ENCODE results near the gene SHANK1. TPM values are rescaled to one million over a fixed set of nuclear protein-coding genes. Genes with fewer than 3 reads are reported as not detected.

SHANK1 gene
- total RNA-seq, 6 donors from 2014 or later = 0.40 to 0.54 TPM; not detected in 4

DNA sequence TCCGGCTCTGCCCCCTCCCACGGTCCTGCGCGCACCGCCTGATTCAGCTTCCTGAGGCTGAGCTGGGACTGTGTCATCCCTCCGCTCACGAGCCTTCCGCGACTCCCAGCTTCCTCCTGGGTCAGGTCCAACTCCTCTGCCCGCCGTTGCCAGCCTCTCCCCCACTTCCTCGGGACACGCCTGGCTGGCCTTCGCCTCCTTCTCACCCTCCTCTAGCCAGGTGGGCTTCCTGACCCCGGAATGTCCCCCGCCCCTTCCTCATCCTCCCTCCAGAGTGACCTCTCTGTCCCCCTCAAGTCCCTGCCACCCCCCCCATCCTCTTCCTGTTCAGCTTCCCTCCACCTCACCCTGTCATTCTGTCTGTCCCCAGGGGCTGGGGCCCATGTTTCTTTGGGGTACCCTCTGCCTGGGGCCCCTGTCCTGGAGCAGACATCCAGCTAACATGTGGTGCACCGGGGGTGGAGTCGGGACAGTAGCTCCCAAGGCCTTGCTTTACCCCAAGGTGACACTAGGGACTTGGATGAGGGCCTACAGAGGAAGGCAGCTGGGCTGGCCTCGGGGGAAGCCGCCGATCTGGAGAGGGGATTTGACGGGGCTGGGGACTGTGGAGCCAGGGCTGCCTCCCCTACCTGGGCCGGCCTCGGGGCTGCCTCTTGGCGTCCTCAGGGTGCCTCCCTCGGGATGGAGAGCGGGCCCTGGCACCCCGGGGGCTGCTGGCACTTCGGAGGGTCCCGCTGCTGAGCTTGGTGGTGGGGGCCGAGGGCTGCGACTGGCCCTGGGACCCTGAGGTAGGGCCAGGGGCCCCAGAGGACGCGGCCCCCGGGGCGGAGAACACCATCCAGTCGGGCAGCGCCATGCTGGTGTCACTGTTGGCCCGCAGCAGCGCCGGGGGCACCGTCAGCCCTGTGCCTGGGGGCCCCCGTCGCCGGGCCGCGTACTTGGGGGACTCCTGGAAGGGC, 16.5 kb downstream of the SHANK1 start:
- TF ChIP-seq EP300 (IDR thresholded peaks at IDR 0.05) = no peak
- peaks cover 0 to 12% (median 4%) of the 10 kb centered on the region in 4 donors for H3K27me3 ChIP-seq
- no peak for ATAC-seq (ENCODE audit: low FRiP score in 2 of 2)
- 61 to 68% methylated on average over 29 to 34 of the region's 47 CpGs for WGBS, 2 donors
- H3K4me3 ChIP-seq = no peak overlapping the region
- no peaks in the 10 kb centered on the region for H3K4me1 ChIP-seq
- no peaks in the 10 kb centered on the region for H3K9me3 ChIP-seq
- peak in 1 of 2 donors; percentile 69 for DNase-seq
- no peak overlapping the region for H3K27ac ChIP-seq
- no peaks in the 10 kb centered on the region for H3K36me3 ChIP-seq

DNA sequence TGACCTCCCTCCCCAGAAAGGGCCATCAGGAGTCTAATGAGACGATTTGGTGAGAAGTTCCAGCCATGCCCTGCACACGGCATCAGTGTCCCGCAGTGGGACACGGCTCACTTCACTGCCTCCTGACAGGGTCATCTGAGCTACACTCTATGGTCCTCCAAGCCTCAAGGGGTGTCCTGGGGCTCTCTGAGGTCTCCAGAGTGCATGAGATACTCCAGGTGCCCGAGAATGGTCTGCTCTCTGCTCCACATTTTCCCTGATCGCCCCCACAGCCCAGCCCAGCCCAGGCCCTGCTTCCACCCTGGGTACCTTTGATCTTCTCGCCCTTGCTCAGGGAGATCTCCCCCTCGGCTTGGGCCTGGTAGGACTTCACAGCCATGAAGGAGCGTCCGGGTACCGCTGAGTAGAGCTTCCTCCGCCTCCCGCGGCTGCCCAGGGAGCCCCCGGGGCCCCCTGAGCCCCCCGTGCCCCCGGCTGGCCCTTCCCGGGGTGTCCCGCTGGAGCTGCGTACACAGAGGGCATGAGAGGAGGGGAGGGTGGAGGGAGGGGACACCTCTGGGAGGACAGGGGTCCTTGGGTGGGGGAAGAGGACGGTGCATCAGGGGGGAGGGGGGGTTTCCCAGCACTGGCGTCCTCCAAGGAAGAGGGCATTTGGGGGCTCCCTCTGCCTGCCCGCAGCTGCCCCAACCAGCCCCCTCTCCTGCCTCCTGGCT, 17.3 kb downstream of the SHANK1 start:
- 58 to 77% methylated on average over 6 to 16 of the region's 23 CpGs for WGBS, 2 donors
- H3K9me3 ChIP-seq = no peaks in the 10 kb centered on the region

DNA sequence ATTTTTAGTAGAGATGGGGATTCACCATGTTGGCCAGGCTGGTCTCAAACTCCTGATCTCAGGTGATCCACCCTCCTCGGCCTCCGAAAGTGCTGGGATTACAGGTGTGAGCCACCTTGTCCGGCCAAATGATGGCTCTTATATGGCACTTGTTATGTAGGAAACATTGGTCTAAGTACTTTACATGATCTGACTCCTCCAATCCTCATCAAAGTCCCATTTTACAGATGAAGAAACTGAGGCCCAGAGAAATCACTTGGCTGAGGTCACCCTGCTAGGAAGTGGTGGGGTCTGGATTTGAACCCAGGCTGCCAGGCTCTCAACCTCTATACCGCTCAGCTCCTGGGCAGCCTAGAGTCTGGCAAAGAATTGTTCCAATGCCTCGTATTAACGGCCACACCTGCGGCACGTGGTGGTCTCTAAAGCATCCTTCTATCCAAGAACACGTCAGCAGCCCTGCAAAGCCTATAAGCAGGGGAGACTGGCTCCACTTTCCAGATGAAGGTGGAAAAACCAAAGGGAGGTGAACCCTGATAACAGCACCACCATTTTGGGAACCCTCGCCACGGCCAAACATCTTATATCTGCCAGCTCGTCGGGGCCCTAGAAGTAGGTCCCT, 18.1 kb downstream of the SHANK1 start:
- H3K27me3 ChIP-seq = peaks cover 0 to 12% (median 4%) of the 10 kb centered on the region in 4 donors
- H3K27ac ChIP-seq = no peak overlapping the region
- TF ChIP-seq, protein P1, sequence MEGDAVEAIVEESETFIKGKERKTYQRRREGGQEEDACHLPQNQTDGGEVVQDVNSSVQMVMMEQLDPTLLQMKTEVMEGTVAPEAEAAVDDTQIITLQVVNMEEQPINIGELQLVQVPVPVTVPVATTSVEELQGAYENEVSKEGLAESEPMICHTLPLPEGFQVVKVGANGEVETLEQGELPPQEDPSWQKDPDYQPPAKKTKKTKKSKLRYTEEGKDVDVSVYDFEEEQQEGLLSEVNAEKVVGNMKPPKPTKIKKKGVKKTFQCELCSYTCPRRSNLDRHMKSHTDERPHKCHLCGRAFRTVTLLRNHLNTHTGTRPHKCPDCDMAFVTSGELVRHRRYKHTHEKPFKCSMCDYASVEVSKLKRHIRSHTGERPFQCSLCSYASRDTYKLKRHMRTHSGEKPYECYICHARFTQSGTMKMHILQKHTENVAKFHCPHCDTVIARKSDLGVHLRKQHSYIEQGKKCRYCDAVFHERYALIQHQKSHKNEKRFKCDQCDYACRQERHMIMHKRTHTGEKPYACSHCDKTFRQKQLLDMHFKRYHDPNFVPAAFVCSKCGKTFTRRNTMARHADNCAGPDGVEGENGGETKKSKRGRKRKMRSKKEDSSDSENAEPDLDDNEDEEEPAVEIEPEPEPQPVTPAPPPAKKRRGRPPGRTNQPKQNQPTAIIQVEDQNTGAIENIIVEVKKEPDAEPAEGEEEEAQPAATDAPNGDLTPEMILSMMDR (IDR thresholded peaks at IDR 0.05) = no peak
- TF ChIP-seq POLR2AphosphoS5 (IDR thresholded peaks at IDR 0.05) = no peak
- TF ChIP-seq POLR2A (IDR thresholded peaks at IDR 0.05) = no peak
- TF ChIP-seq EP300 (IDR thresholded peaks at IDR 0.05) = no peak
- H3K9me3 ChIP-seq = no peaks in the 10 kb centered on the region
- no peaks in the 10 kb centered on the region for H3K4me1 ChIP-seq
- no peak overlapping the region for H3K4me3 ChIP-seq
- 91 to 93% methylated on average over 13 of the region's 13 CpGs for WGBS, 2 donors
- no peak for ATAC-seq (ENCODE audit: low FRiP score in 2 of 2)
- no peaks in the 10 kb centered on the region for H3K36me3 ChIP-seq
- no peak for DNase-seq

More for the DNA sequence above, 17.3 kb downstream of the SHANK1 start:
- TF ChIP-seq POLR2A (IDR thresholded peaks at IDR 0.05) = no peak
- TF ChIP-seq, protein P1 (IDR thresholded peaks at IDR 0.05) = no peak
- TF ChIP-seq EP300 (IDR thresholded peaks at IDR 0.05) = no peak
- no peak for TF ChIP-seq POLR2AphosphoS5 (IDR thresholded peaks at IDR 0.05)
- H3K4me1 ChIP-seq = no peaks in the 10 kb centered on the region
- ATAC-seq (ENCODE audit: low FRiP score in 2 of 2) (no peak), DNase-seq (no peak)
- H3K36me3 ChIP-seq = no peaks in the 10 kb centered on the region
- H3K4me3 ChIP-seq = no peak overlapping the region
- no peak overlapping the region for H3K27ac ChIP-seq
- peaks cover 0 to 12% (median 4%) of the 10 kb centered on the region in 4 donors for H3K27me3 ChIP-seq

DNA sequence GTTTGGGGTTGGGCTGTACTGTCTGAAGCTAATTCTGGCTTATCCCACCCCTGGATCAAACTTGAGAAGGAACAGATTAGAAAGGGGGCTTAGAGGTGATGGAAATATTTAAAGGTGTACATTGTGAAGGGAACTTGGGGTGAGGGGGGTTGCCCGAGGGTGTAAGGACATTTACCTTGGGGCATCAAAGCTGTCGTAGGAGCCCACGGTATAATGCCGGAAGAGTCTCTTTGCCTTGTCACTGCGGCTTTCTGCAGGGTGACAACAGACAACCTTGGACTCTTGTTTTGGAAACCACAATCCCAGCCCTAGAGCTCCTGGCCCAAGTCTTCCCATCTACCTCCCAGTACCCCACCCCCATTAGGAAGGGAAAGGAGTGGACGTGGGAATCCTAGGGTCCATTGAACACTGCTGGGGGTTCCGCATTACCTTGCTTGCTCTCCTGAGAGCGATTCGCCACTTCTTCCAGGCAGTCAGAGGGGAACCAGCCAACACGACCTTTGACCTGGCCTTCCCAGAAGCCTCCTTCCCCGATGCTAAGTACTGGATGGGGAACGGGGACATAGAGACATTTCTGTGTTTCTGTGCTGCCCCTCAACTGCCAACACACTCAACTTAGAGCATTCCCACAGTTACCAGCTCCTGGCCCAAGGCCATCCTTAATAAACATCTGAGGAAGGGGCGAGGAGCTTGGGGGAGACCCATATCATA, 22.0 kb downstream of the SHANK1 start:
- H3K36me3 ChIP-seq = no peaks in the 10 kb centered on the region
- 66 to 71% methylated on average over 10 to 13 of the region's 13 CpGs for WGBS, 2 donors
- H3K27me3 ChIP-seq = peaks cover 0 to 28% (median 19%) of the 10 kb centered on the region in 4 donors
- H3K4me1 ChIP-seq = peaks cover 0 to 11% (median 0%) of the 10 kb centered on the region in 4 donors
- no peak overlapping the region for H3K27ac ChIP-seq
- H3K9me3 ChIP-seq = no peaks in the 10 kb centered on the region
- H3K4me3 ChIP-seq = no peak overlapping the region
- TF ChIP-seq POLR2A (IDR thresholded peaks at IDR 0.05) (no peak), POLR2AphosphoS5 (IDR thresholded peaks at IDR 0.05) (no peak), EP300 (IDR thresholded peaks at IDR 0.05) (no peak)
- TF ChIP-seq, protein P1 (IDR thresholded peaks at IDR 0.05) = no peak
- ATAC-seq (ENCODE audit: low FRiP score in 2 of 2) = no peak
- no peak for DNase-seq

Data from upper lobe of left lung (tissue), 6 donors.